Endothelial cell (in vitro differentiated cells): Measurements from ENCODE around the gene TSHZ2. TPM values are rescaled to one million over a fixed set of nuclear protein-coding genes. Genes with fewer than 3 reads are reported as not detected.
"Not testable (repeated sequence)": the region's sequence is repeated elsewhere in the genome, so short reads cannot be mapped to it uniquely, and the experiment has no call there.

Experiments
- DNase-seq: peaks from one replicate; pipeline ENCODE4 v3.0.0; 2021; ENCODE audit warnings: low spot score
- H3K27ac Mint-ChIP-seq: one replicate; pipeline ENCODE4 v1.8.0; 2021; ENCODE audit warnings: mixed read lengths, inconsistent platforms; ENCODE audit not compliant: unreplicated experiment
- H3K27me3 Mint-ChIP-seq: one replicate; pipeline ENCODE4 v1.8.0; 2021; ENCODE audit warnings: mild to moderate bottlenecking, moderate library complexity, mixed read lengths, inconsistent platforms; ENCODE audit not compliant: unreplicated experiment
- H3K36me3 Mint-ChIP-seq: one replicate; pipeline ENCODE4 v1.8.0; 2021; ENCODE audit warnings: mild to moderate bottlenecking, low read depth, mixed read lengths, inconsistent platforms; ENCODE audit not compliant: unreplicated experiment
- H3K4me1 Mint-ChIP-seq: one replicate; pipeline ENCODE4 v1.8.0; 2021; ENCODE audit warnings: mild to moderate bottlenecking, mixed read lengths, inconsistent platforms; ENCODE audit not compliant: unreplicated experiment
- H3K4me3 Mint-ChIP-seq: one replicate; pipeline ENCODE4 v1.8.0; 2021; ENCODE audit warnings: mild to moderate bottlenecking, mixed read lengths, inconsistent platforms; ENCODE audit not compliant: unreplicated experiment
- H3K9me3 Mint-ChIP-seq: one replicate; pipeline ENCODE4 v1.8.0; 2021; ENCODE audit warnings: mixed read lengths, inconsistent platforms; ENCODE audit not compliant: unreplicated experiment
- CTCF ChIP-seq: fragments of 200-600 bp; sonication (generic); IDR thresholded peaks from one replicate; pipeline ENCODE4 v1.5.0; 2021; ENCODE audit warnings: antibody characterized with exemption; ENCODE audit not compliant: unreplicated experiment
- total RNA-seq: library from RNA; stranded (reverse); fragmentation: NEBNext Ultra II Directional; extraction: Animal tissue kit (Norgen Biotek cat#: 25700); gene quantifications from one replicate; pipeline ENCODE4 v1.2.1, GENCODE V29; 2021; ENCODE audit not compliant: unreplicated experiment

TSHZ2 gene
- total RNA-seq, 1 donor from 2014 or later, result 2.3 TPM

- H3K27ac Mint-ChIP-seq, result no peak overlapping the region
- H3K4me1 Mint-ChIP-seq, result peaks cover 4% of the 10 kb centered on the region
- H3K9me3 Mint-ChIP-seq, result peaks cover 6% of the 10 kb centered on the region
- H3K27me3 Mint-ChIP-seq, result peaks cover 3% of the 10 kb centered on the region
- H3K4me3 Mint-ChIP-seq, result no peak overlapping the region
- no peaks in the 10 kb centered on the region for H3K36me3 Mint-ChIP-seq
- no peak for TF ChIP-seq CTCF
- DNase-seq, result no peak
Measured at GRCh38 chr20:53365076-53365475, 392.9 kb downstream of the TSHZ2 start.

GRCh38 chr20:53365539-53366075 lies 393.4 kb downstream of the TSHZ2 start:
- no peak overlapping the region for H3K4me3 Mint-ChIP-seq
- peaks cover 6% of the 10 kb centered on the region for H3K9me3 Mint-ChIP-seq
- H3K36me3 Mint-ChIP-seq, result no peaks in the 10 kb centered on the region
- peaks cover 3% of the 10 kb centered on the region for H3K27me3 Mint-ChIP-seq
- TF ChIP-seq CTCF, result no peak
- H3K4me1 Mint-ChIP-seq, result peaks cover 4% of the 10 kb centered on the region
- DNase-seq, result no peak
- H3K27ac Mint-ChIP-seq, result no peak overlapping the region

- H3K9me3 Mint-ChIP-seq, H3K27ac Mint-ChIP-seq, H3K4me1 Mint-ChIP-seq, H3K36me3 Mint-ChIP-seq, H3K4me3 Mint-ChIP-seq, DNase-seq, H3K27me3 Mint-ChIP-seq: not testable (repeated sequence)
Measured at GRCh38 chr20:53366928-53367327, 394.8 kb downstream of the TSHZ2 start.

- no peaks in the 10 kb centered on the region for H3K9me3 Mint-ChIP-seq
- no peak for TF ChIP-seq CTCF
- H3K4me1 Mint-ChIP-seq, result peaks cover 4% of the 10 kb centered on the region
- peaks cover 2% of the 10 kb centered on the region for H3K27me3 Mint-ChIP-seq
- no peak overlapping the region for H3K27ac Mint-ChIP-seq
- no peak overlapping the region for H3K4me3 Mint-ChIP-seq
- H3K36me3 Mint-ChIP-seq, result no peaks in the 10 kb centered on the region
- no peak for DNase-seq
Measured at GRCh38 chr20:53369871-53370270, 397.7 kb downstream of the TSHZ2 start.

- peaks cover 4% of the 10 kb centered on the region for H3K4me1 Mint-ChIP-seq
- DNase-seq, result no peak
Measured at GRCh38 chr20:53370345-53370961, 398.3 kb downstream of the TSHZ2 start.

More at GRCh38 chr20:53370345-53370961, 398.3 kb downstream of the TSHZ2 start:
- no peak overlapping the region for H3K27ac Mint-ChIP-seq
- H3K36me3 Mint-ChIP-seq, result no peaks in the 10 kb centered on the region
- H3K4me3 Mint-ChIP-seq, result no peak overlapping the region
- no peaks in the 10 kb centered on the region for H3K9me3 Mint-ChIP-seq
- H3K27me3 Mint-ChIP-seq, result peaks cover 1% of the 10 kb centered on the region
- TF ChIP-seq CTCF, result no peak
